Measurements from ENCODE around the gene ABLIM2.

- TF ChIP-seq EZH2 (IDR thresholded peaks at IDR 0.05; ENCODE audit: borderline replicate concordance, insufficient read depth, low read depth, low read length, poor library complexity, severe bottlenecking) (no peak), CTCF (IDR thresholded peaks at IDR 0.05) (no peak)
Measured at GRCh38 chr4:8009097-8009496, 149.5 kb downstream of the ABLIM2 start.
